Natural killer cell treated with Interleukin-12 subunit alpha and Interleukin-12 subunit beta and Interleukin-15 and Interleukin-18, amount 100 ng/mL, for 72 hours (primary cell): ENCODE results near the gene THRB. TPM values are rescaled to one million over a fixed set of nuclear protein-coding genes. Genes with fewer than 3 reads are reported as not detected.

ENCODE experiments used
- ATAC-seq, 2 donors: fragments of 150-1000 bp; cut with Tn5 transposase in 1 of 2; sonication (Bioruptor Pico), chemical (Tn5 transposase) in 1 of 2; 2 replicates each; pipeline ENCODE4 v1.10.0; 2021
- DNase-seq: peaks from one replicate; pipeline ENCODE4 v3.0.0; 2022; ENCODE audit warnings: low spot score
- H3K27ac Mint-ChIP-seq, 2 donors: 1 replicate in 1 of 2; 2 replicates in 1 of 2; pipeline ENCODE4 v1.8.0; 2022; ENCODE audit warnings: mixed read lengths in 2 of 2, mild to moderate bottlenecking in 1 of 2, moderate library complexity in 1 of 2
- H3K27me3 Mint-ChIP-seq, 2 donors: 1 replicate in 1 of 2; 2 replicates in 1 of 2; pipeline ENCODE4 v1.8.0; 2022; ENCODE audit warnings: mixed read lengths in 2 of 2
- H3K36me3 Mint-ChIP-seq: one replicate; pipeline ENCODE4 v1.8.0; 2022; ENCODE audit warnings: mixed read lengths
- H3K4me1 Mint-ChIP-seq, 2 donors: 1 replicate in 1 of 2; 2 replicates in 1 of 2; pipeline ENCODE4 v1.8.0; 2022; ENCODE audit warnings: low read depth in 2 of 2, mixed read lengths in 2 of 2, mild to moderate bottlenecking in 1 of 2
- H3K4me3 Mint-ChIP-seq: one replicate; pipeline ENCODE4 v1.8.0; 2022; ENCODE audit warnings: mixed read lengths
- H3K9me3 Mint-ChIP-seq: 2 replicates; pipeline ENCODE4 v1.8.0; 2022; ENCODE audit warnings: mixed read lengths
- total RNA-seq, 2 donors: library from RNA; stranded (reverse); gene quantifications; one replicate each; pipeline ENCODE4 v1.2.3, GENCODE V29; 2022

THRB gene
- total RNA-seq, 2 donors from 2014 or later: 0.22 TPM; not detected in 1

DNA sequence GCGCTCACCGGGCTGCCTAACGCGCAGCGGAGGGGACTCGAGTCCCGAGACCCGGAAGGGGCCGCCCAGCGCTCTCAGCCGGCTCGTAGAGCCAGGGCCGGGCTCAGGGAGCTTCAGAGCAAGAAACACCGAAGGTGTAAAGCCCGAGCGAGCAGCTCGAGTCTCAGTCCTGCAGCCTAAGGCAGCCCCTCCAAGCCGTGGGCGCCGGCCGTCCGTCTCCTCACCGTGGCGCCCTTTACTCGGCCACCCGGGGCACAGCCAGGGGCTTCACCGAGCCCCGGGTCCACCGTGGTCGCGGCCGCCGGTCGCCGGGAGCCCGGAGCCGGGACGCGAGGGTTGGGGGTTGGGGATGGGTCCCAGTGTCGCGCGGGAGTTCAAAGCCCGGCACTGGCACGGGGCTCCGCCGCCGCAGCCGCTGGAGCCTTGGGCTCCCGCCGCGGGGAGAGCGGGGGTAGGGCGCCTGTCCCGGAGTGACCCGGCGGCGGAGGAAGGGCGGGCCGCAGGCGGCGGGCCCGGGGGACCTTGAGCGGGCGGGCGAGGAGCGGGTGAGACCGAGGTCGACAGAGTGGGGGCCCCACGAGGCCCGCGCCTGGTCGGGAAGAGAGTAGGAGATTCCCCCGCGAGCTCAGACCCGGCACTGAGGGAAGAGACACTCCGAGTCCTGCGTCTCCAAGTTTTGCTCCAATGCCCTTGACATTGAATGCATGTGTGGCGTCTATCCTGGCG lies 26.9 kb upstream of the THRB start:
- DNase-seq: no peak
- Mint-ChIP-seq H3K27me3 (peaks cover 26 to 31% of the 10 kb centered on the region in 2 donors), H3K4me1 (peaks cover 4 to 5% of the 10 kb centered on the region in 2 donors), H3K9me3 (no peaks in the 10 kb centered on the region), H3K27ac (no peak overlapping the region), H3K36me3 (peaks cover 6% of the 10 kb centered on the region), H3K4me3 (no peak overlapping the region)
- ATAC-seq: peak; percentile 33 to 63

DNA sequence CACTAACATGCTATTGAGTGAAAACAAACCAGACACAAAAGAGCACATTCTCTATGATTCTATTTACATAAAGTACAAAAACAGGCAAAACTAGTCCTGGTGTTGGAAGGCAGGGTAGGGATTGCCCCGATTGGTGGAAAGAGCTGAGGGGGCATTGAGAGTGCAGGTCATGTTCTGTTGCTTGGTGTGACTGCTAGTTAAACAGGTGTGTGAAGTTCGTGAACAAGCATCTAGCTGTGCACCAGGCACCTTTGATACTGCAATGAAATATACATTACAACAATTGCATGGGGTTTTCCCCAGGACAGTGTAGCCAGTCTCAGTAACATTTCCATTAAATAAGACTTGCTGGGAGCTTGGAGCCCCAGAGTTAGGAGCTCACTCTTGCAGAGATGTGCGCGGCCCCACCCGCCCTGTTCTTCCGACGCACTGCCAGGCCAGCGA lies 26.3 kb upstream of the THRB start:
- no peak overlapping the region for H3K4me3 Mint-ChIP-seq
- H3K36me3 Mint-ChIP-seq: peaks cover 6% of the 10 kb centered on the region
- DNase-seq (no peak), ATAC-seq (no peak)
- peaks cover 26 to 33% of the 10 kb centered on the region in 2 donors for H3K27me3 Mint-ChIP-seq
- H3K4me1 Mint-ChIP-seq: peaks cover 4 to 5% of the 10 kb centered on the region in 2 donors
- no peak overlapping the region for H3K27ac Mint-ChIP-seq
- no peaks in the 10 kb centered on the region for H3K9me3 Mint-ChIP-seq

- H3K4me3 Mint-ChIP-seq: no peak overlapping the region
- ATAC-seq (no peak), DNase-seq (no peak)
- H3K9me3 Mint-ChIP-seq: no peaks in the 10 kb centered on the region
- peaks cover 4 to 5% of the 10 kb centered on the region in 2 donors for H3K4me1 Mint-ChIP-seq
- H3K27ac Mint-ChIP-seq: no peak overlapping the region
- H3K36me3 Mint-ChIP-seq: peaks cover 6% of the 10 kb centered on the region
- H3K27me3 Mint-ChIP-seq: peaks cover 26 to 33% of the 10 kb centered on the region in 2 donors
Observed at GRCh38 chr3:24520101-24520495, 25.4 kb upstream of the THRB start.

- Mint-ChIP-seq H3K27me3 (peaks cover 26 to 33% of the 10 kb centered on the region in 2 donors), H3K4me1 (peaks cover 4 to 5% of the 10 kb centered on the region in 2 donors)
Observed at GRCh38 chr3:24519368-24520100, 24.9 kb upstream of the THRB start.

GRCh38 chr3:24518990-24519367 lies 24.3 kb upstream of the THRB start:
- ATAC-seq: no peak
- Mint-ChIP-seq H3K4me3 (no peak overlapping the region), H3K27me3 (peaks cover 26 to 31% of the 10 kb centered on the region in 2 donors), H3K27ac (no peak overlapping the region), H3K9me3 (no peaks in the 10 kb centered on the region), H3K4me1 (peaks cover 4 to 5% of the 10 kb centered on the region in 2 donors), H3K36me3 (peaks cover 6% of the 10 kb centered on the region)
- DNase-seq: no peak

More at GRCh38 chr3:24519368-24520100, 24.9 kb upstream of the THRB start:
- Mint-ChIP-seq H3K36me3 (peaks cover 6% of the 10 kb centered on the region), H3K9me3 (no peaks in the 10 kb centered on the region), H3K4me3 (no peak overlapping the region), H3K27ac (no peak overlapping the region)
- ATAC-seq: no peak
- DNase-seq: no peak

DNA sequence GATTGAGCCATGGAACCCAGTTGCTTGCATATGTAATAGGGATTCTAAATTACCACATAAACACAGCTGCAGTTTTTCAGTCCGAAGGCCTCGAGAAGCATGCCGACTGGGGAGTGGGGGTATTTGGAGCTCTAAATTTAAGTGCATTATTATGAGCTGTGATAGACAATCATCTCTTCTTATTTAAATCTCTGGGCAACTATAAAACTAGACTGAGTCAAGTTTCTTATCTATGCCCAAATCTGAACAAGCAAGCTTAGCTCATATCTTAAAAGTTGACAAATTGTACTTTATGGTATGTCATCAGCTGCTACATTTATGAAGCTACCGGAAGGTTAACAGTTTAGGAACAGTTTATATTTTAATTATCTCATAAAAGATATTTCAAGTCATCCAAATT lies 19.5 kb upstream of the THRB start:
- no peak overlapping the region for H3K27ac Mint-ChIP-seq
- peaks cover 0 to 10% of the 10 kb centered on the region in 2 donors for H3K27me3 Mint-ChIP-seq
- DNase-seq: no peak
- H3K4me3 Mint-ChIP-seq: no peak overlapping the region
- no peaks in the 10 kb centered on the region for H3K4me1 Mint-ChIP-seq
- no peaks in the 10 kb centered on the region for H3K9me3 Mint-ChIP-seq
- H3K36me3 Mint-ChIP-seq: no peaks in the 10 kb centered on the region
- no peak for ATAC-seq

- ATAC-seq: no peak
- no peak for DNase-seq
- Mint-ChIP-seq H3K4me3 (no peak overlapping the region), H3K27ac (no peak overlapping the region), H3K4me1 (no peaks in the 10 kb centered on the region), H3K27me3 (peaks cover 0 to 8% of the 10 kb centered on the region in 2 donors), H3K36me3 (no peaks in the 10 kb centered on the region), H3K9me3 (no peaks in the 10 kb centered on the region)
Observed at GRCh38 chr3:24513463-24513862, 18.8 kb upstream of the THRB start.

DNA sequence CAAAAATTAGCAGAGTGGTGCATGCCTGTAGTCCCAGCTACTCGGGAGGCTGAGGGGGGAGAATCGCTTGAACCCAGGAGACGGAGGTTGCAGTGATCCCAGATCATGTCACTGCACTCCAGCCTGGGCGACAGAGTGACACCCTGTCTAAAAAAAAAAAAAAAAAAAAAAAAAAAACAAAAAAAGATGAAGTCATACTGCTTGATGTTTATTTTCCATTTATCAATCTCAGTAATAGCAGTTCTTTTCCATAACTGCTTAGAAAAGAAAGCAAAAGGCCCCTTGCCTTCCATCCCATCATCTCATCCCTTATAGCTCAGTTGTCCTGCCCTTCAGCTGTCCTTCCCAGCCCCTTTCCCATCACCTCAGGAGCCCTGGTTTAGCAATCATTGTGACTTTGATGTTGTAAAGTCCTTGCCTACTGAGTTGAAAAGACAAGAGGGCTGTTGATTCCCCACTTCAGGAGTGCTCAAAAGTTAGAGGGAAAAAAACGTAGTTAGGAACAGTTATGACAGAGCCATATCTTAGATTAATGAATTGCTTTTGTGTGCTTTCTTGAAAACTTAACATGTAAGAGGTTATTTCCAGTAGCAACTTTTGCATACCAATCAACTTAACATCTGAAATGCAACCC lies 18.0 kb upstream of the THRB start:
- Mint-ChIP-seq H3K9me3 (no peaks in the 10 kb centered on the region), H3K4me1 (no peaks in the 10 kb centered on the region), H3K27ac (no peak overlapping the region), H3K4me3 (no peak overlapping the region), H3K27me3 (peaks cover 0 to 7% of the 10 kb centered on the region in 2 donors), H3K36me3 (no peaks in the 10 kb centered on the region)
- ATAC-seq (no peak), DNase-seq (no peak)

DNA sequence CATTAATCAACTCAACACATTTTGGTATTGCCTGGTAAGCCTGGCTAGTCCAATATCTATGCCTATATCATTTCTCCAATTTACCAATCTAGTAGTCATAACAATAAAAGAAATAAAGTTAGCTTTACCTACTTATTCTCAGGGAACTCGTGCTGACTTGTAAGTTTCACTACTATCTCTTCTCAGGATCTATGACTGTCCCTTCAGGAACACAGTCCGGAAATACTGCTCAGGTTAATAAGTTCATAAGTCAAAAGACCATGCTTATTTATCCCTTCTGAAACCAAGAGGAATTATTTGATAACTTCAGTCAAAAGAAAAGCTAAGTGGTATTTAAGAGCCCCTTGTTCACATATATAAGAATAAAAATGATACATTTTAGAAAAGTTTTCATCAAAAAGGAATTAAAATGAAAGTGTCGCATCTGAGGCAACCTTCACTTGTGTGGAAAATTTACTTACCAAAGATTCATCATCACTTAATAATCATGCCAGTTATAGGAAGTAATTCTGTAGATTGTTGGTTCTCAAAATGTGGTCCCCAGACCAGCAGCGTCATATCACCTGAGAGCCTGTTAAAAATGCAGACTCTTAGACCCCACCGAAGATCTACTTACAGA lies 15.5 kb upstream of the THRB start:
- no peak for ATAC-seq
- H3K27ac Mint-ChIP-seq: no peak overlapping the region

DNA sequence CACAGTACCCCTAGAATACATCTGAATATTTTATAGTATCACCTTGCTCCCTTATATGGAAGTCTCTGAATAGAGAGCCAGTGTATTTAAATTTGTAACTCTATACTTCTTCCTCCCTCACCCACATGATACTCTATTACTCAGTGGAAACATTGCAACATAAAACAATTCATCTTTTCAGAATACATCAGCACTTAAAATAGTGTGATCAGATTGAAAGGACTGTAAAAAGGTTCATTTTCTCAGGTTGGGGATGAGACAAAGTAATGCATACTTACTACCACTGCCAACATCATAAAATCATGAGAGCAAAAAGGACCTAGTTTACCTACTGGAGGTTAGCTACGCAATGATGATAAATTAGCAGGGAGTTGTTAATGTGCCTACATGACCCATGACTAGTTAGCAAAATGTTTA lies 13.8 kb upstream of the THRB start:
- H3K9me3 Mint-ChIP-seq: peaks cover 3% of the 10 kb centered on the region
- H3K27ac Mint-ChIP-seq: no peak overlapping the region

More for the DNA sequence above, 15.5 kb upstream of the THRB start:
- DNase-seq: no peak
- H3K27me3 Mint-ChIP-seq: peaks cover 0 to 2% of the 10 kb centered on the region in 2 donors
- no peaks in the 10 kb centered on the region for H3K36me3 Mint-ChIP-seq
- no peaks in the 10 kb centered on the region for H3K4me1 Mint-ChIP-seq
- no peak overlapping the region for H3K4me3 Mint-ChIP-seq
- no peaks in the 10 kb centered on the region for H3K9me3 Mint-ChIP-seq

GRCh38 chr3:24507776-24508422 lies 13.2 kb upstream of the THRB start:
- DNase-seq (no peak), ATAC-seq (no peak)
- H3K4me3 Mint-ChIP-seq: no peak overlapping the region
- peaks cover 0 to 7% of the 10 kb centered on the region in 2 donors for H3K27me3 Mint-ChIP-seq
- peaks cover 3% of the 10 kb centered on the region for H3K9me3 Mint-ChIP-seq
- H3K4me1 Mint-ChIP-seq: peaks cover 0 to 6% of the 10 kb centered on the region in 2 donors
- no peak overlapping the region for H3K27ac Mint-ChIP-seq
- no peaks in the 10 kb centered on the region for H3K36me3 Mint-ChIP-seq

More for the DNA sequence above, 13.8 kb upstream of the THRB start:
- no peaks in the 10 kb centered on the region for H3K36me3 Mint-ChIP-seq
- ATAC-seq (no peak), DNase-seq (no peak)
- peaks cover 0 to 7% of the 10 kb centered on the region in 2 donors for H3K27me3 Mint-ChIP-seq
- no peak overlapping the region for H3K4me3 Mint-ChIP-seq
- H3K4me1 Mint-ChIP-seq: peaks cover 0 to 2% of the 10 kb centered on the region in 2 donors

DNA sequence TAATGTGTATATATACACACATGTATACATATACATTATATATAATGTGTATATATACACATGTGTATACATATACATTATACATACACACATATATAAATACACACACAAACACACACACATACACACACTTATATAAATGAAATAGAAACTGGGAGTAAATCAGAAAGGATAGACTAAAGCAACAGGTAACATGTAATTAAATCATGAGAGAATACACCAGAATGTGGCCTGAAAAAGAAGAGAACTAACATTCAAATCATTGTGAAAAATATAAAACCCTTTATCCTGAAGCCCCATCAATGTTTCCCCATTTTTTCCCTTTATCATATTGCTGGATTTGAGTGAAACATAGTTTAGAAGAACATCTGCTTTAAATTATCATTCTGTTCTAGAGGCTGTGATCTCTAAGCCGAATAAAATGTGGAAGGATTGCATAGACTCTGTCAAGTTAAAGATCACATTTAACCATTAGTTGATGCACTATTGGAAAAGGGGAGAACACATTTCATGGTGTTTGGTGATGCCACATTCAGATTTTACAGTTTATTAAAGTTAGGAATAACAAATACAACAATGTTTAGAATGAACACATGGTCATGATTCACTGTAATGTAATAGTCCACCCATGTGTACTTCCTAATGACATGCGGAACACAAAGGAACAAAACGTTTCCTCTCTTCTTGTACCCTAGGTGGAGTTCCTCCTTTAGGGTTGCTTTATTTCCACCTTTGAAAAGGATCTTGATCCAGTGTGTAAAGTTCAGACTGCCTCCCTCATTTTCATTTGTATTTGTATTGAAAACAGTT lies 12.5 kb upstream of the THRB start:
- Mint-ChIP-seq H3K36me3 (no peaks in the 10 kb centered on the region), H3K4me3 (no peak overlapping the region), H3K27me3 (peaks cover 0 to 7% of the 10 kb centered on the region in 2 donors), H3K9me3 (peaks cover 3% of the 10 kb centered on the region), H3K27ac (no peak overlapping the region), H3K4me1 (peaks cover 0 to 9% of the 10 kb centered on the region in 2 donors)
- ATAC-seq (no peak), DNase-seq (no peak)
